NCI-H510A (cell line): ENCODE measurements around the gene TIPRL.
"Not testable (repeated sequence)": the region's sequence is repeated elsewhere in the genome, so short reads cannot be mapped to it uniquely, and the experiment has no call there.

ENCODE experiments used
- DNase-seq: peaks from one replicate; lab custom pipeline; 2025; lab: John Stamatoyannopoulos, UW

Gene TIPRL

DNA sequence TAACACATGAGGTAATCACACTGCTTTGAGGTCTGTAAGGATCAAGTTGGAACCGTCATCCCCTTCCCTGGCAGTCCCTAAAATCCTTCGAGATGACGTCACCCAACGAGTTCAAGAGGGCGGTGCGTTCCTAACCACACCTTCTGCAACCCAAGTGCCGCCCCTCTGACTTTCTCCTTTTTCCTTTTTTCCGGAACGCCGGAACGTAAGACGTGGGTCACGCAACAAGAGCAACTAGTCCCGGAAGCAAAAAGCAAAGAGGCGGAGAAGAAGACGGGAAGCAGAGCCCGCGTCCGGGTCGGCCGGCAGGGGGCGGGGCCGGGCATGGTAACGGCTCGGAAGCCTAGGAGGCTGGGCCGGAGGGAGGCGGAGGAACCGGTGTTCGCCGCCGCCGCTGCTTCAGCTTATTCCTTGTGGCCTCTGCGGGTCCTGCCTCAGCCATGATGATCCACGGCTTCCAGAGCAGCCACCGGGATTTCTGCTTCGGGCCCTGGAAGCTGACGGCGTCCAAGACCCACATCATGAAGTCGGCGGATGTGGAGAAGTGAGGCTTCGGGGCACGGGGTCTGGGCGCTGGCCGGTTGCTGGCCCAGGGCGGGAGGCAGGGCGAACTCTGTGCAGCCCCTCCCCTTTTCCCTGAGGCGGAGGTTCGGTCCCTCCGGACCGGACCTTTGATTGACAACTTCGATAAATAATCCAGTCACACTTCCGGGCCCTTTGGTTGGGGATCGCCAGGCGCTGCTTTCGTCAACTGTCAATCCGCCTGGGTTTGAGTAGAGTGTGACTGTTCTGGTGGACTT is at the start of gene TIPRL:
Gene TIPRL (plus strand): TSS at position 325 of the 800 bp plus-strand sequence. CDS start 116 bp downstream, at position 441.
- peak; percentile 92 for DNase-seq

DNA sequence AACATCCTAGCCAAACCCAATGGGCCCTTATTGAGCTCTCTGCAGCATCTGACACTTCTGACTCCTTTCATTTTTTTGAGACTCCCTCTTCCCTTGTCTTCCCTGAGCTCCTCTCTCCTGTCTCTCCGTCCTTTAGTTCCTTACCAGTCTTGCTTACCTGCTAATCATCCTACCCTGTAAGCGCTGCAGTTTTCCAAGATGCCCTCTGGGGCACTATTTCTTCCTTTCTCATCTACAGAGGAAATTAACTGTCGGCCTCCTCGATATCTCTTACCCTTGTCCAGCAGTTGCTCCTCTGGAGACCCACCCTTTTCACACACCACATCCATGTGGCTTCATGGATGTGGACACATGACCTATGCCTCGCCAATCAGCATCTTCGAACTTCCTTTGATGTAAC is 48.8 kb upstream of the TIPRL start:
- DNase-seq: no peak

DNA sequence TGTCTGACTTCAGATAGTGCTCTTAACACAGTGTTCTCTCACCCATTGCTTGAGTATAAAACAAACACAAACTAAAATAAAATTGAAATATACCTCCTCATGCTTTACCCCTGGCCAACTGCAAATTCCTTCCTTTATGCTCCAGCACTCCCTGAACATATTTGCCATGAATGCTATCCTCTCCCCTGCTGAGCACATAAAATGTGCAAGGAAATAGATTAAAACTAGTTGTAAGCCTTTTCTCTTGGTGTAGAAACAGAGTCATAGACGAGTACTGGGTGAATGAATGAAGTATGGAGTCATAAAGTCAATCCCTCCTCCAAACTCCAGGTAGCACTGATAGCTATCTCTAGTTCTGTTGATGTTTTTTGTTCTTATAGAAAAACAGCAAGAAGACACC is 44.6 kb upstream of the TIPRL start:
- DNase-seq: no peak

DNA sequence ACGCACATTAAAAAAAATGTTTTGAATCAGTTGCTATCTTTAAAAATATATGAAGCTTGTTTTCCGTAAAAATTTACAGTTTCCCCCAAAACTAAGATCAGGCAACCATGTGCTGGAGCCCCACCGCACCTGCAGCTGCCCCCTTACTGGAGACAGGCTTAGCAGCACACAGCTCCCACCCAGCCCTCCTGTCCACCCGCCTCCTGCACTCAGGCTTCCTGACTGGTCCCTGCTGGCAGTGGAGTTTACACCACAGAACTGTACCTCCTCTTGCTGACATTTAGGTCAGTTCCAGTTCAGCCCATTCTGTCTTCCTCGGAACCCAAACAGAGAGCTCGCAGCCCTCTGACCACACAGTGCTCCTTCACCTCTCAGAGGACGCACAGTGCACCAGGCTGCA is 44.1 kb upstream of the TIPRL start:
- no peak for DNase-seq

DNA sequence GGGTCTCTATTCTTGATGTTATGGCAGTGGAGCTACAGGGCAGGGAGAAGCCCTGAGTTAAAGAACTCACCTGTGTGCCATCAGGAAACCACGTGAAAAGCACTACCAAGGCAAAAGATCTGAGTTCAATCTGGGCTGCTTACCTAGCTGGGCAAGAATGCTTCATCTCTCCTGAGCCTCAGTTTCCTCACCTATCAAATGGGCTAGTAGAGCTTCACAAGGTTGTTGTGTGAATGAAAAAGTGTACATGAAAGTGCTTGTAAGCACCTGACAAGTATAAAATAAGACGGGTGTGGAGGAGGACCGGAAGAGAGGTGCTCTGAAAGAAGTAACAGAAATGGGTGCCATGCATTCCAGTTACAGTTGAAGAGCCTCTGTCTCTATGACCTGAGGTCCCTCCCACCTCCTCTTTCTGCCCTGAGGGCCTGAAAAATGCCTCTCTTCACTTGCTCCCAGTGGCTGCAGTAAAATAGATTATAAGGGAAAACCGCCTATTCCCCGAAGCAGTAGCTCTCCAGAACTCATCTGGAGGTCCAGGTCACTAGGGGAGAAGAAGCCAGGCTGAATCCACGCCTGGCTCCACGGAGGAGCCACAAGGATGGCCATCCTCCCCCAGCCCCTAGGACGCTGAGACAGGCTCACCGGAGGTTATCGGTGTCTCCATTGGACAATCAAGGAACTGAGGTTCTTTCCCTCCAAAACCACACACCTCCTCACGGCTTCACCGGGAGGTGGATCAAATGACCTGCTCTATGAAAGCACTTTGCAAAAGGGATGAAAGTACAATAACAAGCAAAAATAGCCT is 43.4 kb upstream of the TIPRL start:
- no peak for DNase-seq

DNA sequence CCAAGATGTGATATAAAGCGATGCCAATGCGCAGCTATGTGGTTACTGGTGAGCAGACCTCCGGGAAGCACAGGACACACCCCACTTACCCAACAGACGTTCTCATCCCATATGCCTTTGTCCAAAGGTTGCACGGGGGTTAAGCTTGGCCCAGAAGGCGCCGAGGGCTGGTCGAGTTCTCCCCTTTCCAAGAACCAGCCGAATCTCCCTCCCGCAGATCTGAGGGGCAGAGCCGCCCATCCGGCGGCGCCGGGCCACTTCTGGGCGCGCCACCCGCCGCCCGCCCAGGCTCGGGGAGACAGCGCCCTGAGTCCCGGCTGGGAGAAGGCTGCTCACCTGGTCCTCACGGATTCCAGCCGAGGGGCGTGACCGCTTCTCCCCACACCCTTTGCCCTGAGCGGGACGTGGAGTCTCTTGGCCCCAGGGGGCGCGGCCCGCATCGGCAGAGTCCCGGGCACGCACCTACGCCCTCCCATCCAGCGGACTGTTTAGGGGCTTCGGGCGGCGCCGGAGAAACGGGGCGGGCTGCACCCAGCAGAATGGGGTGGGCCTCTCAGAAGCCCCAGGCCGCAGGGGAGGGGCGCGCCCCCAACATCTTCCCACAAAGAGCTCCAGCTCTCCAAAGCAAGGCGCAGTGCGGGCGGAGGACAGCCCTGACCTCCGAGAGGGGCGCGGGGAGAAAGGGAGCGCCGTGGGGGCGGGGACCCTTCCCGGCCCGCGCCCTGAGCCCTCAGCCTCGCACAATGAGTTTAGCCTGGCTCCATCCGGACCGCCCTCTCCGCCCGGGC is 42.6 kb upstream of the TIPRL start:
- DNase-seq: no peak

DNA sequence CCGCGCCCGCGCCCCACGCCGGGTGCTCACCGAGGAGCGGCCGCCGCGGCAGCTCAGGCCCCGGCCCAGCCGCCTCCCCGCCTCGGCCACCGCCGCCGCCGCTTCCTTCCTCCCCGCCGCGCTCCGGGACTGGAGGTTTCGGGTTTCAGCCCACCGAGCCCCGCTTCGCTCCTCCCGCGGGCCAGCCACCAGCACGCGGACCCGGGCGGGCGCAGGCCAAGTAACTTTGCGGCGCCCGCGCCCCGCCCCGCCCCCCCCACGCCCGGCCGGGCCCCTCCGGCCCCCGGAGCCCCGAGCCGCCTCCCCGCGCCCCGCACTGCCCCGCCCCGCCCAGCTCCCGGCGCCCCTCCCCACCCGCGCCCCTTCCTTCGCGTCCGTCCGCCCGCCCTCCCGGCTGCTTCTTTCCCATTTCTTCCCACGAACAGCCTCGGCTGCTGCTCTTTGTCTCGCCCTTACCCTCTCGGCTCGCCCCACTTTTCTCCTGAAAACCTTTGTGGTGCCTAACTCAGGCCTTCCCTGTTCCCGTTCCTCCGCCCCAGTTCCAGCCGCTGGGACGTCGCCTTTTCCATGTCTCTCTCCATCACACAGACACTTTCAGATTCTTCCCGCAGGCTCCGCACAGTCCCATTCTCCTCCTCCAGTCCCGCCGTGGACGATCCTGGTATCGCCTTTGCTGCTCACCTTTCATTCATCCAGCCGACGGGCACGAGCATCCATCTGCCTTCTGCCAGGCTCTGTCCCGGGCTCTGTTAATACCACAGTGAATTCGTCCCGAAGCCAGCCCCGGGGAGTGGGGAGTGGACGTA is 41.9 kb upstream of the TIPRL start, which contains the start of gene GPR161:
Gene GPR161 (minus strand): TSS at position 222 of the 806 bp plus-strand sequence. CDS start 32,080 bp downstream, outside the sequence.
- DNase-seq: peak; percentile 30

DNA sequence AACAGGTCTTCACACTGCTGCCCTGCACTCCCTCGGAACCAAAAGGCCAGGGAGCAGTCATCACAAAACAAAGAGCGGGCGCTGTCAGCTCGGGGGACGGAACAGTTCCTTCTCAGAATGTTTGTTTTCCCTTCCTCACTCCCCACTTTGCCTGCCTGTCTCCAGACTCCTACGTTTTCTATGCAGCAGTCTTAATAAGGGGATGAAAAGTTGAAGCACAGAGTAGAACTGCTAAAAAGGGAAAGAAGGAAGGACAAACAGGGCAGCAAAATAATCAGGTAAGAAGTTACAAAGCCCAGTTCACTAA is 41.3 kb upstream of the TIPRL start:
- DNase-seq: no peak

DNA sequence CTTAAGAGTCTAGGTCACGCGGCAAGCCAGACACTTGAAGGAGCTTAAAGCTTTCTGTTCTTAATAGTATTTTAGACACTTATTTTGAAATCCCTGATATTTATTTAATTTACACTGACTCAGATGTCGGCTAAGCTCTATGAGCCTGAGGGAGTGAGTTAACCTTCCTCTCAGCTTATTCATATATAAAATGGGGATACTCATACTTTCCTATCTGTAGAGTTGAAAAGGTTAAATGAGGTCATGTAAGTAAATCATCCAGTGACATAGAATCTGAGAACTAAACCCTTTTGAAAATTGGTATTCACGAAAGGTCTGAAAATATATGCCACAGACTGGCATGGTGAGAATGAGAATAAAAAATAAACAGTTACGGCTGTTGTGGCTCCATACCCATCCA is 40.6 kb upstream of the TIPRL start:
- DNase-seq: no peak

DNA sequence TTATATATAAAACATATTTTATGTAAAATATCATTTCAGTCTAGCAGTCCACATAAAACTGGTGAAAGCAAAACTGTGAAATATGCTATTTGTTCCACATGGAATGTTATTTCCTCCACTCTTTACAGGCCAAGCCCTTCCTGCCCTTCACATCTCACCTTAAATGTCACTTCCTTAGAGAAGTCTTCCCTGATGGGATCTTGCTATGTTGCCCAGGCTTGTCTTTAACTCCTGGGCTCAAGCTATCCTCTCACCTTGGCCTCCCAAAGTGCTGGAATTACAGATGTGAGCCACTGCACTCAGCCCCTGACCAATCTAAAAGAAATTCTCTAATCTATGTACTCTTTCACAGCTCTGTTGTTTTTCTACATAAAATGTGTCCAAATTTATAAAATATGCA is 39.7 kb upstream of the TIPRL start:
- no peak for DNase-seq

DNA sequence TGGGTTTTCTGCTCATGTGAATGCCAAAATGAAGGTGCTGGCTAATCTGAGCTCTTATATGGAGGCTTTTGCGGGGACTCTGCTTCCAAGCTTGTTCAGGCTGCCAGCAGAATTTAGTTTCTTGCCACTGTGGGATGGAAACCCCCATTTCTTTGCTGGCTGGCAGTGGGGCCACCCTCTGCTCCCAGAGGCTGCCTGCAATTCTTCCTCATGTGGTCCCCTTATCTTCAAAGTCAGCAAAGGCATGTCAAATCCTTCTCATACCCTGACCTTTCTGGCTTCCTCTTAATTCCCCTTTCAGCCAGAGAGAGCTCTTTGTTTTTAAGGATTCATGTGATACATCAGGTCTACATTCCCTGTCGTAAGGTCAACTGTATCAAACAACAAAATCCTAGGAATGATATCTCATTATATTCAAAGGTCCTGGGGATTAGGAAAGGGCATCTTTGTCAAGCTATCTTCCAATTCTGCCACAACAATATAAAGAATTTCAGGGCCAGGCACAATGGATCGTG is 36.8 kb upstream of the TIPRL start:
- no peak for DNase-seq

DNA sequence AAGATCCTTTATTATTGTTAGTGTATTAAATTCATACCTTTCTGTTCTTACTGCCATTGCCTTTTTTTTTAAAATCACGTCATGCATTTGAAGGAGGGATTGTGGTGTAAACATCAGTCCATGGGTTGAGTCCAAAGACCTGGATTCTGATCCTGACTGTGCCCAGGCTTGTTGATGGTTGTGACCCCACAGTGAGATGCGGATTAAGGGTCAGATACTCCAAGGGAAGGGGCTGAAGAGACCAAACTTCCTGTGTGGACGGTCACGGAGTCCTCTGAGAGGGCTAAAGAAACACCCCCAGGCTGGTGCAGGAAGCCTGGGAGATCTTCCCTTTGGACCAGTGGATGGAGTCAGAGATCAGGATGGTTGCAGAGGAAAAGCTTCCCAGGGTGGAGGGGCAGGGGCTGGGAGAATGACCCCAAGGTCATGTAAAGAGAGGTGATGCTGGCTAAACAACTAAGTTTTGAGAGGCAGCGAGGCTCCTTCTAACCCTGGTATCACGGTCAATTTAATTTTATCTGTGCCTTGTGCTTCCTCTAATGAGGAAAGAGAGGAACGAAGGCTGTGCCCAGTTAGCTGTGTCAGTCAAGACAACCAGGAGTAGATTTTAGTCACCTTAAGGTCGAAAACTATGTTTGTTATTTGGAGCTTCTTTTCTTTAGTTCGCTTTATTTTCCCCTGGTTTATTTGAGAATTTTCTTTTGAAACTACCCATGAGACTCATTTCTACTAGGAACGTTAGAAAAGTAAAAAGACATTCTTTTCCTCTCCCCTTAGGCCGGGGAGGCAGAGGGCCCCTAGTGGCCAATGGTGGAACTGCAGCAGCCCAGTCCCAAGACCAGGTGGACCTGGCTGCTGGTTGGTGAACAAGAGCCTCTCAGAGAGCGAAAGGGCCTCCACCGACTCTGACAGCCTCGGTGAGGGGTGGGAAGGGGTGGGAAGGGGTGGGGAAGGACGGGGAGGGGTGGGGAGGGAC is 33.3 kb upstream of the TIPRL start:
- DNase-seq: peak; percentile 52

DNA sequence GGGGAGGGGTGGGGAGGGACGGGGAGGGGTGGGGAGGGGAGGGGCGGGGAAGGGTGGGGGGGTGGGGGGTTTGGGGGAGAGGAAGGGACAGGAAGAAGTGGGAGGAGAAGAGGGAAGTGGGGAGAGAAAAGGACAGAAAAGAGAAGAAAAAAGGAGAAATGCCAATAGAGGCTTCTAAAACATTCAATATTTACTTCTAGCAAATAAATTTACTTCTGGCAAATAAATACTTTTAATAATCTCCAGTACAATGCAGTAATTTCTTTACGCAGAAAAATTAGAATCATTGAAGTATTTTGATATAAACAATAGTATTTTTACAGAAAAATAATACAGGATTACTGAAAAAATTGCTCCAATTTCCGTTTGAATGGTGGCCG is 32.6 kb upstream of the TIPRL start:
- DNase-seq: no peak

DNA sequence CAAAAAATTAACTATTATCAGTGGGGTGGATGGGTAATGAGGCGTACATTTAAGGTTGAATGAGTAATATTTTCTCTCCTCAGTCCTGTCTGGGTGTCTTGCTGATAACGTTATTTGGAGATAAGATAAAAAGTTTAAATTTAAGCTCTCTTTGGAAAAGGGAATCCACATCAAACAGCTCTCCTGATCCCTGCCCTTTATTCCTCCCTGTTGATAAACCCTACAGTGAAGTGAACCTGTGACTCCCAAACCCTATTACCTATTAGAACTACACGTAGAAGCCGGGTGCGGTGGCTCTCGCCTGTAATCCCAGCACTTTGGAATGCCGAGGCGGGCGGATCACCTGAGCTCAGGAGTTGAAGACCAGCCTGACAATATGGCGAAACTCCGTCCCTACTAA is 32.1 kb upstream of the TIPRL start:
- DNase-seq: no peak

DNA sequence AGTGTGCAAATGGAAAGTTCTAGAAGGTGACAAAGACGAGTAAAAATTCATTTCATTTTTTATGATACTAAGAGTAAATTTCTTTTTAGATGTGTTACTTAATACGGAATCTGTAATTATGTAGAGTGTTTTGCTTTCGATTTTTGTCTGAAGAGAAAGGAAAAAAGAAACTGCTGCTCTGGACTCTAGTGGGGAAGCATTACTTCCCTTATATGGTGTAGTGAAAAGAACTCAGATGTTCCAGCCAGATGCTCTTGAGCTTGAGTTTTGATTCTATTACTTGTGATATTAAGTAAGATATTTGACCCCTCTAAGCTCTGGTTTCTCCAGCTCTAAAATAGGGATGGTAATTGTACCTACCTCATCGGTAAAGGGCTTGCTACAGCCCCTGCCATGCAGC is 29.8 kb upstream of the TIPRL start:
- DNase-seq: no peak

DNA sequence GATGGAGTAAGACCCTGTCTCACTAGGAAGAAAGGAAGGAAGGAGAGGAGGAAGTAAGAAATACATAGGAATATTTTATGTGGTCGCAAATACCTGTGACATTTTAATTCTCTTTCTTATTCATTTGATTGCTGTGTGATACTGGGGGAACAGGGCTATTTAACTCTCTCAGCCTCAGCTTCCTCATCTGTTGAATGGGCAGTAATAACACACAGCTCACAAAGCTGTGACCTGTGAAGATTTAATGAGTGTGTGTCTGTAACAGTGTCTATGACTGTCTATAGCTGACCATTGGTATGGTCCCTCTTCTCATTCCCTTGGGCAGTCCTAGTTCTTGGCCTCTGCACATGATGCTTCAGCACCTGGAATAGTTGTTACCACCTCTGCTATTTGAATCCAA is 28.5 kb upstream of the TIPRL start:
- DNase-seq: no peak

DNA sequence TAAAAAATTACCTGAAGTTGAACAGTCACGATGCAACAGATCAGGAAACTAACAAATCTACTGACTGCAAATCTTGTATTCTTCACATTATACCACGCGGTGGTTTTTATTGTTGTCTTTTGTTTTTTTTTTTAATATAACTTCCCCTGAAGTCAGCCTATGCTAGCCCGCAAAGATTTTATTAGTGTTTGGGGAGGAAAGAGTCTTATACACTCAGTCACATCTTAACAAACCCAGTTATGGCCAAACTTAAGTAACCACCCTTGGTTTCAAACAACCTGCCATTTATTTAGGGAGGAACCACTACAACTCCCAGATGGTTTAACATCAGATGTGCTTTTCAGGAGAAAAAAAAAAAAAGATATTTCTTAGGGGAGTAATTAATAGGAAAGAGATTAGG is 26.8 kb upstream of the TIPRL start:
- no peak for DNase-seq

DNA sequence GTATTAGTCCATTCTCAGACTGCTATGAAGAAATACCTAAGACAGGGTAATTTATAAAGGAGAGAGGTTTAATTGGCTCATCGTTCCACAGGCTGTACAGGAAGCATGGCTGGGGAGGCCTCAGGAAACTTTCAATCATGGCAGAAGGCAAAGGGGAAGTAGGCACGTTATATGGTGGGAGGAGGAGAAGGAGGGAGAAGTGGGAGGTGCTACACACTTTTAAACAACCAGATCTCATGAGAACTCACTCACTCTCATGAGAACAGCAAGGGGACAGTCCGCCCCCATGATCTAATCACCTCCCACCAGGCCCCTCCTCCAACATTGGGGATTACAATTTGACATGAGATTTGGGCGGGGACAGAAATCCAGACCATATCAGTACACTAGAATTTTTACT is 24.1 kb upstream of the TIPRL start:
- DNase-seq: not testable (repeated sequence)

DNA sequence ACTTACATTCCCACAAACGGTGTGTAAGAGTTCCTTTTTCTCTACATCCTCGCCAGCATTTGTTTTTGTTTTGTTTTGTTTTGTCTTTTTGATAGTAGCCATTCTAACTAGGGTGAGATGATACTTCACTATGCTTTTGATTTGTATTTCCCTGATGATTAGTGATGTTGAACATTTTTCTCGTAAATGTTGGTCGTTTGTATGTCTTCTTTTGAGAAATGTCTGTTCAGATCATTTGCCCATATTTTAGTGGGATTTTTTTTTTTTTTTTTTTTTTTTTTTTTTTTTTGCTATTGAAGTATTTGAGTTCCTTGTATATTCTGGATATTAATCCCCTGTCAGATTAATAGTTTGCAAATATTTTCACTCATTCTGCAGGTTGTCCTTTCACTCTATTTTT is 22.9 kb upstream of the TIPRL start:
- no peak for DNase-seq

DNA sequence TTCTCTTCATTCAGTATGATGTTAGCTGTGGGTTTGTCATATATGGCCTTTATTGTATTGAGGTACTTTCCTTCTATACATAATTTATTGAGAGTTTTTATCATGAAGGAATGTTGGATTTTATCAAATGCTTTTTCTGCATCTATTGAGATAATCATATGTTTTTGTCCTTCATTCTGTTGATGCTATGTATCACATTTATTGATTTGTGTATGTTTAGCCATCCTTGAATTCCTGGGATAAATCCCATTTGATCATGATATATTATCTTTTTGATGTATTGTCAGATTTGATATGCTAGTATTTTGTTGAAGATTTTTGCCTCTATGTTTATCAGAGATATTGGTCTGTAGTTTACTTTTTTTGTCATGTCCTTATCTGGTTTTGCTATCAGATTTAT is 21.1 kb upstream of the TIPRL start:
- no peak for DNase-seq
